ENCODE measurements around the gene HOXD8.

HOXD8 gene

GRCh38 chr2:176132205-176133171 is 3.0 kb downstream of the HOXD8 start:
- in situ Hi-C loops (cut with MboI; ENCODE audit: low pct_unique_long_range_greater_than_20kb, low sequenced_read_pairs, unreplicated experiment): no loop called here
- DNase-seq (ENCODE audit: low spot score): no peak
- no peak for TF ChIP-seq CTCF (IDR thresholded peaks at IDR 0.05; ENCODE audit: extremely low read depth, insufficient read depth, missing control alignments)

- in situ Hi-C loops (cut with MboI; ENCODE audit: low pct_unique_long_range_greater_than_20kb, low sequenced_read_pairs, unreplicated experiment): no loop called here
- TF ChIP-seq CTCF (IDR thresholded peaks at IDR 0.05; ENCODE audit: extremely low read depth, insufficient read depth, missing control alignments): no peak
- no peak for DNase-seq (ENCODE audit: low spot score)
Measured at GRCh38 chr2:176133389-176133788, 3.9 kb downstream of the HOXD8 start.

- no peak for DNase-seq (ENCODE audit: low spot score)
- in situ Hi-C loops (cut with MboI; ENCODE audit: low pct_unique_long_range_greater_than_20kb, low sequenced_read_pairs, unreplicated experiment): no loop called here
- no peak for TF ChIP-seq CTCF (IDR thresholded peaks at IDR 0.05; ENCODE audit: extremely low read depth, insufficient read depth, missing control alignments)
Measured at GRCh38 chr2:176134035-176134434, 4.5 kb downstream of the HOXD8 start.

- no peak for DNase-seq (ENCODE audit: low spot score)
- TF ChIP-seq CTCF (IDR thresholded peaks at IDR 0.05; ENCODE audit: extremely low read depth, insufficient read depth, missing control alignments): no peak
- in situ Hi-C loops (cut with MboI; ENCODE audit: low pct_unique_long_range_greater_than_20kb, low sequenced_read_pairs, unreplicated experiment): loop anchor here (5.0 kb wide), 1 partner anchor 502 kb away; no protein-coding TSS in a partner anchor
Measured at GRCh38 chr2:176135035-176135440, 5.5 kb downstream of the HOXD8 start.

- DNase-seq (ENCODE audit: low spot score): no peak
- in situ Hi-C loops (cut with MboI; ENCODE audit: low pct_unique_long_range_greater_than_20kb, low sequenced_read_pairs, unreplicated experiment): loop anchor here (5.0 kb wide), 1 partner anchor 501 kb away; no protein-coding TSS in a partner anchor
- TF ChIP-seq CTCF (IDR thresholded peaks at IDR 0.05; ENCODE audit: extremely low read depth, insufficient read depth, missing control alignments): no peak
Measured at GRCh38 chr2:176136374-176137251, 7.1 kb downstream of the HOXD8 start.

GRCh38 chr2:176137252-176137580 is 7.7 kb downstream of the HOXD8 start:
- in situ Hi-C loops (cut with MboI; ENCODE audit: low pct_unique_long_range_greater_than_20kb, low sequenced_read_pairs, unreplicated experiment): loop anchor here (5.0 kb wide), 1 partner anchor 500 kb away; no protein-coding TSS in a partner anchor
- TF ChIP-seq CTCF (IDR thresholded peaks at IDR 0.05; ENCODE audit: extremely low read depth, insufficient read depth, missing control alignments): no peak
- no peak for DNase-seq (ENCODE audit: low spot score)
